ENCODE results near the gene STING1.

Gene STING1

GRCh38 chr5:139438707-139439012, 43.9 kb downstream of the STING1 start:
- no peak for DNase-seq

GRCh38 chr5:139435676-139436075, 46.9 kb downstream of the STING1 start:
- no peak for DNase-seq

DNA sequence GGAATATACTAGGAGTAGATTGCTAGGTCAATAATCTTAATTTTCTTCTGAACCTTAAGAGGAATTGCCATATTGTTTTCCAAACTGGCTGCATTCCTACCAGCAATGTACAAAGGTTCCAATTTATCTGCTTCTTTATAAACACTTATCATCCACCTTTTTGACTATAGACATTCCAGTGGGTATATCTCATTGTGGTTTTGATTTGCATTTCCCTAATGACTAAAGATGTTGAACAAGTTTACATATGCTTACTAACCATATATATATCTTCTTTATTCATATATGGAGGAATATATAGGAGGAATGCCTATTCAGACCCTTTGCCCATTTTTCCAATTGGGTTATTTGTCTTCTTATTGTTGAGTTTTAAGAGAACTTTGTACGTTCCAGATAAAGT, 50.9 kb downstream of the STING1 start:
- DNase-seq = no peak

DNA sequence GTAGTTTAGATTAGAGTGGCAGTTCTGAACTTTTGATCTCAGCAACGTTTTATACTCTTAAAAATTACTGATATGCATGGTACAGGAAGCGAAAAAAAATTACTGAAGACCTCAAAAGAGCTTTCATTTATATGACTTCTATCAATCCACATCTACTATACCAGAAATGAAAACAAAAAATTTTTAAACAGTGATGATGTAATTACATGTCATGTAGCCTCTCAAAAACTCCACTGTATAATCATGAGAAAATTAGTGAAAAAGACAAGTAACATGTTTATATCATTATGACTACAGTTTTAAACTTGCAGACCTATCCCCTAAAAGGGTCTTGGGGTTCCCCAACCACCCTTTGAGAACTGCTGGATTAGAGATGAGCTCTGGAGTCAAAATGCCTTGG, 52.5 kb downstream of the STING1 start:
- DNase-seq = no peak

DNA sequence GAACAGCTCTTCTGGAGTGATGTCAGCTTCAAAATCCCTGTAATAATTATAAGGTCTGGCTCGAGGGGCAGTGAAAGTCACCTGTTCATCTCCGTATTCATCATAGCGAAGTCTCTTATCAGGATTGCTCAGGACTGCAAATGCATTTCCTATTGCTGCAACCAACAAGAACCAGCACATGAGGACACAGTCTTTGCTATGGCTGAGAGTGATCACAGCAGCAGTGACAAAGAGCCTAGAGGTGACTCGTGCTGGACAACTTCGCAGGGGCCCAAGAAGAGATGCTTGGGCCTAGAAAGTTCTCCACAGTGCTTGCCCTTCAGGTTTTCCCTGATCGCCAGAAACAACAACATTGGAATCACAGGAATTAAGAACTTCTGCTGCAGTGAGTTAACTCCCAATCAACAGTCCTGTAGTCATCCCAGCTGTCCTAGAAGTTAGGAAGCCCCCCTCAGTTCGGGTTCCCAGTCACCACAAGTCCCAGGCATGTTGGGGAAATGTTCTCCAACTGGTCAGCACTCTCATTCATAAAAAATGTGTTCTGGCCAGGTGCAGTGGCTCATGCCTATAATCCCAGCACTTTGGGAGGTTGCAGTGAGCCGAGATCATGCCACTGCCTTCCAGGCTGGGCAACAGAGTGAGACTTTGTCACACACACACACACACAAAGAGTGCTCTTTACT, 56.2 kb downstream of the STING1 start:
- no peak for DNase-seq
